Panc1 (cell line): Measurements from ENCODE around the gene LHX4. TPM values are rescaled to one million over a fixed set of nuclear protein-coding genes. Genes with fewer than 3 reads are reported as not detected.

Experiments
- ATAC-seq: fragments of 200-7000 bp; cut with Tn5 transposase; 2 replicates; pipeline ENCODE4 v1.9.1; 2020; ENCODE audit warnings: mild to moderate bottlenecking, moderate library complexity
- BruUV-seq: library from RNA; stranded (reverse); fragments of 400-500 nt; replicated peaks from 2 replicates; lab custom pipeline; 2021; lab: Mats Ljungman, UMichigan
- CTCF ChIA-PET: fragments of 300-600 bp; sonication (Branson Sonifier 250); formaldehyde crosslinking; loops from one replicate; lab custom pipeline; 2022; ENCODE audit warnings: antibody characterized with exemption; lab: Charles Lee
- POLR2A ChIA-PET: fragments of 300-600 bp; sonication (Branson Sonifier 250); formaldehyde crosslinking; loops from one replicate; lab custom pipeline; 2022; ENCODE audit warnings: antibody characterized with exemption; lab: Charles Lee
- DNase-seq: peaks from one replicate; pipeline ENCODE4 v3.0.0-alpha.2; 2010; ENCODE audit warnings: low read depth, low spot score
- H3K27ac ChIP-seq: 2 replicates; pipeline ENCODE4 v1.5.1; 2011; ENCODE audit warnings: mild to moderate bottlenecking, low read length, inconsistent platforms
- H3K27me3 ChIP-seq: fragments of 200-500 bp; sonication (Bioruptor generic); 2 replicates; pipeline ENCODE4 v1.6.0; 2014; ENCODE audit warnings: low read length, inconsistent platforms; ENCODE audit not compliant: control insufficient read depth, insufficient read depth
- H3K36me3 ChIP-seq: fragments of 200-500 bp; sonication (Bioruptor generic); 2 replicates; pipeline ENCODE4 v1.5.1; 2014; ENCODE audit warnings: inconsistent platforms, mild to moderate bottlenecking, low read length, moderate library complexity; ENCODE audit not compliant: control insufficient read depth, insufficient read depth
- H3K4me1 ChIP-seq: 2 replicates; pipeline ENCODE4 v1.5.1; 2011; ENCODE audit warnings: inconsistent platforms, mild to moderate bottlenecking, low read length, moderate library complexity; ENCODE audit not compliant: control insufficient read depth, insufficient read depth
- H3K4me3 ChIP-seq, 2 experiments: 2 replicates each; pipeline ENCODE4 v1.5.1; 2011 to 2012; ENCODE audit warnings: low read depth in 2 of 2, low read length in 2 of 2, mild to moderate bottlenecking in 2 of 2, inconsistent platforms in 1 of 2, moderate library complexity in 1 of 2
- H3K9me3 ChIP-seq: fragments of 200-500 bp; sonication (Bioruptor generic); 2 replicates; pipeline ENCODE4 v1.5.1; 2014; ENCODE audit warnings: low read depth, mild to moderate bottlenecking, inconsistent platforms, low read length, moderate library complexity; ENCODE audit not compliant: control insufficient read depth, insufficient read depth
- CTCF ChIP-seq: fragments of 450-650 bp; IDR thresholded peaks from 2 replicates; pipeline ENCODE4 v1.5.1; 2017; ENCODE audit warnings: mild to moderate bottlenecking
- POLR2AphosphoS5 ChIP-seq: IDR thresholded peaks from 2 replicates; pipeline ENCODE4 v1.6.1; 2012; ENCODE audit warnings: mild to moderate bottlenecking, low read depth, low read length, moderate library complexity
- REST ChIP-seq, 2 experiments: IDR thresholded peaks; 2 replicates each; pipeline ENCODE4 v1.6.1; 2011 to 2012; ENCODE audit warnings: low read depth in 2 of 2, control low read depth in 1 of 2, low read length in 1 of 2, mild to moderate bottlenecking in 1 of 2, moderate library complexity in 1 of 2; ENCODE audit not compliant: insufficient read depth in 1 of 2
- SIN3A ChIP-seq: IDR thresholded peaks from 2 replicates; pipeline ENCODE4 v1.6.1; 2012; ENCODE audit warnings: low read depth, mild to moderate bottlenecking, low read length, moderate library complexity, borderline replicate concordance; ENCODE audit not compliant: insufficient read depth
- TCF7L2 ChIP-seq: IDR thresholded peaks from 2 replicates; pipeline ENCODE4 v1.6.1; 2011; ENCODE audit warnings: mild to moderate bottlenecking, low read depth, low read length, inconsistent platforms
- in situ Hi-C: cut with HindIII; loops from 2 replicates; pipeline ENCODE4 v1.10.0; 2016; ENCODE audit warnings: low sequenced_read_pairs, low pct_unique_long_range_greater_than_20kb
- intact Hi-C: fragments of 100-400 bp; cut with micrococcal nuclease; formaldehyde crosslinking; loops from one replicate; pipeline ENCODE4 v1.10.0; 2022; ENCODE audit not compliant: unreplicated experiment
- total RNA-seq: library from RNA; stranded (reverse); gene quantifications from one replicate; pipeline ENCODE4 v1.2.1, GENCODE V29; 2021; ENCODE audit not compliant: unreplicated experiment

The LHX4 gene
- total RNA-seq, 1 experiment from 2014 or later, result 0.72 TPM

GRCh38 chr1:180327089-180327488 lies 97.0 kb downstream of the LHX4 start:
- ChIA-PET CTCF (no interaction called here), POLR2A (no interaction called here)
- Histone ChIP-seq H3K27me3 (no peaks in the 10 kb centered on the region), H3K27ac (no peak overlapping the region), H3K36me3 (no peaks in the 10 kb centered on the region), H3K9me3 (no peaks in the 10 kb centered on the region), H3K4me1 (no peaks in the 10 kb centered on the region), H3K4me3 (no peak overlapping the region)
- DNase-seq (no peak), ATAC-seq (no peak)
- intact Hi-C loops (no loop called here), in situ Hi-C loops (no loop called here)
- TF ChIP-seq CTCF, result no peak
- TF ChIP-seq TCF7L2, result no peak
- TF ChIP-seq POLR2AphosphoS5, result no peak
- TF ChIP-seq REST (IDR thresholded peaks at IDR 0.05; ENCODE audit: insufficient read depth in 1 of 2, low read depth in 2 of 2, low read length in 1 of 2), result no peak
- TF ChIP-seq SIN3A, result no peak
- BruUV-seq, result no TSS peak

Other genes starting within 250 kb of the LHX4 start
- 152 TPM for gene QSOX1, start 75.4 kb upstream of the LHX4 start, total RNA-seq